WTC11 (cell line): ENCODE results near the gene SEMA4C. TPM values are rescaled to one million over a fixed set of nuclear protein-coding genes. Genes with fewer than 3 reads are reported as not detected.

Experiments
- ATAC-seq: fragments of 200-7000 bp; cut with Tn5 transposase; 2 replicates; pipeline ENCODE4 v1.10.0; 2021; ENCODE audit warnings: mild to moderate bottlenecking, moderate library complexity
- CTCF ChIA-PET: fragments of 300-600 bp; sonication (Branson Sonifier 250); formaldehyde crosslinking; loops from one replicate; lab custom pipeline; 2021; ENCODE audit warnings: antibody characterized with exemption; lab: Charles Lee
- POLR2A ChIA-PET: fragments of 350-600 bp; sonication (Branson Sonifier 250); formaldehyde crosslinking; loops from one replicate; lab custom pipeline; 2021; ENCODE audit warnings: antibody characterized with exemption; lab: Charles Lee
- DNase-seq: peaks from one replicate; pipeline ENCODE4 v3.0.0; 2021; ENCODE audit warnings: low spot score
- H3K27ac Mint-ChIP-seq: 2 replicates; pipeline ENCODE4 v1.8.0; 2021; ENCODE audit warnings: mixed read lengths
- H3K27me3 Mint-ChIP-seq: 2 replicates; pipeline ENCODE4 v1.8.0; 2021; ENCODE audit warnings: low read depth, mild to moderate bottlenecking, moderate library complexity, mixed read lengths
- H3K36me3 Mint-ChIP-seq: 2 replicates; pipeline ENCODE4 v1.8.0; 2021; ENCODE audit warnings: mixed read lengths
- H3K4me1 Mint-ChIP-seq: 2 replicates; pipeline ENCODE4 v1.8.0; 2022; ENCODE audit warnings: mixed read lengths
- H3K4me3 Mint-ChIP-seq: 2 replicates; pipeline ENCODE4 v1.8.0; 2021; ENCODE audit warnings: mild to moderate bottlenecking, moderate library complexity, mixed read lengths
- H3K9me3 Mint-ChIP-seq: 2 replicates; pipeline ENCODE4 v1.8.0; 2021; ENCODE audit warnings: mixed read lengths
- E2F5 ChIP-seq: sonication (generic); formaldehyde crosslinking; IDR thresholded peaks from 2 replicates; pipeline ENCODE4 v1.8.1; 2022; ENCODE audit warnings: mild to moderate bottlenecking, moderate library complexity, missing genetic modification reagents
- ETV6 ChIP-seq: sonication (generic); formaldehyde crosslinking; IDR thresholded peaks from 2 replicates; pipeline ENCODE4 v1.8.1; 2022; ENCODE audit warnings: mild to moderate bottlenecking, missing genetic modification reagents
- FOXK1 ChIP-seq: sonication (generic); formaldehyde crosslinking; IDR thresholded peaks from 2 replicates; pipeline ENCODE4 v1.8.0; 2022; ENCODE audit warnings: mild to moderate bottlenecking, moderate library complexity, missing genetic modification reagents
- HMGA2 ChIP-seq: fragments of 250-450 bp; sonication (Bioruptor Pico); IDR thresholded peaks from 2 replicates; pipeline ENCODE4 v1.4.0; 2021; ENCODE audit warnings: mild to moderate bottlenecking, moderate library complexity
- HMGXB4 ChIP-seq: sonication (generic); formaldehyde crosslinking; IDR thresholded peaks from 2 replicates; pipeline ENCODE4 v1.8.1; 2023; ENCODE audit warnings: mild to moderate bottlenecking, moderate library complexity, missing genetic modification reagents
- IRF2 ChIP-seq: sonication (generic); formaldehyde crosslinking; IDR thresholded peaks from 2 replicates; pipeline ENCODE4 v1.8.0; 2022; ENCODE audit warnings: low read depth, missing genetic modification reagents, borderline replicate concordance
- KAT7 ChIP-seq: sonication (generic); formaldehyde crosslinking; IDR thresholded peaks from 2 replicates; pipeline ENCODE4 v1.8.1; 2023; ENCODE audit warnings: missing genetic modification reagents, mild to moderate bottlenecking, borderline replicate concordance
- MYBL2 ChIP-seq: sonication (generic); formaldehyde crosslinking; IDR thresholded peaks from 2 replicates; pipeline ENCODE4 v1.8.1; 2023; ENCODE audit warnings: mild to moderate bottlenecking, moderate library complexity, missing genetic modification reagents
- OVOL2 ChIP-seq: fragments of 250-450 bp; sonication (Bioruptor Pico); IDR thresholded peaks from 2 replicates; pipeline ENCODE4 v1.9.0; 2021; ENCODE audit warnings: mild to moderate bottlenecking, borderline replicate concordance
- TCF7 ChIP-seq: sonication (generic); formaldehyde crosslinking; IDR thresholded peaks from 2 replicates; pipeline ENCODE4 v1.8.0; 2022; ENCODE audit warnings: mild to moderate bottlenecking, low read depth, missing genetic modification reagents, moderate library complexity
- ZBTB21 ChIP-seq: sonication (generic); formaldehyde crosslinking; IDR thresholded peaks from 2 replicates; pipeline ENCODE4 v1.8.1; 2023; ENCODE audit warnings: mild to moderate bottlenecking, missing genetic modification reagents, borderline replicate concordance
- ZBTB43 ChIP-seq: sonication (generic); formaldehyde crosslinking; IDR thresholded peaks from 2 replicates; pipeline ENCODE4 v1.8.1; 2023; ENCODE audit warnings: mild to moderate bottlenecking, missing genetic modification reagents
- ZNF263 ChIP-seq: sonication (generic); formaldehyde crosslinking; IDR thresholded peaks from 2 replicates; pipeline ENCODE4 v1.8.1; 2022; ENCODE audit warnings: low read depth, mild to moderate bottlenecking, moderate library complexity, missing genetic modification reagents
- ZNF281 ChIP-seq: sonication (generic); formaldehyde crosslinking; IDR thresholded peaks from 2 replicates; pipeline ENCODE4 v1.8.0; 2023; ENCODE audit warnings: mild to moderate bottlenecking, missing genetic modification reagents
- ZNF416 ChIP-seq: fragments of 250-450 bp; sonication (Bioruptor Pico); IDR thresholded peaks from 2 replicates; pipeline ENCODE4 v1.9.0; 2021; ENCODE audit warnings: mild to moderate bottlenecking, inconsistent platforms
- ZNF425 ChIP-seq: fragments of 250-450 bp; sonication (Bioruptor Pico); conservative IDR thresholded peaks from 2 replicates; pipeline ENCODE4 v1.9.0; 2021; ENCODE audit warnings: mild to moderate bottlenecking
- total RNA-seq: library from RNA; stranded (reverse); gene quantifications from 3 replicates; pipeline ENCODE4 v1.2.3, GENCODE V29; 2021
- TF ChIP-seq, protein P1 (sequence below): sonication (generic); formaldehyde crosslinking; IDR thresholded peaks from 2 replicates; pipeline ENCODE4 v1.8.0; 2022; ENCODE audit warnings: missing genetic modification reagents

Gene SEMA4C
- total RNA-seq, 1 experiment from 2014 or later, result 81.6 TPM

- TF ChIP-seq ZBTB21 (CRISPR knock-in tag), result no peak
- TF ChIP-seq FOXK1 (CRISPR knock-in tag), result peak; percentile 86
- peak; percentile 96 for TF ChIP-seq HMGXB4
- no peak for TF ChIP-seq ZNF425
- peak; percentile 63; the same call in 1 of the 2 replicates for TF ChIP-seq ZBTB43 (CRISPR knock-in tag)
- no peak for TF ChIP-seq KAT7 (CRISPR knock-in tag)
- peak; percentile 64; the same call in 1 of the 2 replicates for TF ChIP-seq MYBL2 (CRISPR knock-in tag)
- TF ChIP-seq TCF7 (CRISPR knock-in tag), result no peak
- TF ChIP-seq ZNF416 (CRISPR knock-in tag), result no peak
- TF ChIP-seq ETV6 (CRISPR knock-in tag), result no peak
- no peak for TF ChIP-seq ZNF263 (CRISPR knock-in tag)
- TF ChIP-seq, protein P1, sequence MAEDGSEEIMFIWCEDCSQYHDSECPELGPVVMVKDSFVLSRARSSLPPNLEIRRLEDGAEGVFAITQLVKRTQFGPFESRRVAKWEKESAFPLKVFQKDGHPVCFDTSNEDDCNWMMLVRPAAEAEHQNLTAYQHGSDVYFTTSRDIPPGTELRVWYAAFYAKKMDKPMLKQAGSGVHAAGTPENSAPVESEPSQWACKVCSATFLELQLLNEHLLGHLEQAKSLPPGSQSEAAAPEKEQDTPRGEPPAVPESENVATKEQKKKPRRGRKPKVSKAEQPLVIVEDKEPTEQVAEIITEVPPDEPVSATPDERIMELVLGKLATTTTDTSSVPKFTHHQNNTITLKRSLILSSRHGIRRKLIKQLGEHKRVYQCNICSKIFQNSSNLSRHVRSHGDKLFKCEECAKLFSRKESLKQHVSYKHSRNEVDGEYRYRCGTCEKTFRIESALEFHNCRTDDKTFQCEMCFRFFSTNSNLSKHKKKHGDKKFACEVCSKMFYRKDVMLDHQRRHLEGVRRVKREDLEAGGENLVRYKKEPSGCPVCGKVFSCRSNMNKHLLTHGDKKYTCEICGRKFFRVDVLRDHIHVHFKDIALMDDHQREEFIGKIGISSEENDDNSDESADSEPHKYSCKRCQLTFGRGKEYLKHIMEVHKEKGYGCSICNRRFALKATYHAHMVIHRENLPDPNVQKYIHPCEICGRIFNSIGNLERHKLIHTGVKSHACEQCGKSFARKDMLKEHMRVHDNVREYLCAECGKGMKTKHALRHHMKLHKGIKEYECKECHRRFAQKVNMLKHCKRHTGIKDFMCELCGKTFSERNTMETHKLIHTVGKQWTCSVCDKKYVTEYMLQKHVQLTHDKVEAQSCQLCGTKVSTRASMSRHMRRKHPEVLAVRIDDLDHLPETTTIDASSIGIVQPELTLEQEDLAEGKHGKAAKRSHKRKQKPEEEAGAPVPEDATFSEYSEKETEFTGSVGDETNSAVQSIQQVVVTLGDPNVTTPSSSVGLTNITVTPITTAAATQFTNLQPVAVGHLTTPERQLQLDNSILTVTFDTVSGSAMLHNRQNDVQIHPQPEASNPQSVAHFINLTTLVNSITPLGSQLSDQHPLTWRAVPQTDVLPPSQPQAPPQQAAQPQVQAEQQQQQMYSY (CRISPR knock-in tag), result no peak
- no peak for TF ChIP-seq HMGA2 (CRISPR knock-in tag)
Observed at GRCh38 chr2:96816127-96816835, 53.6 kb downstream of the SEMA4C start, which contains the start of gene CNNM3 (continued).

GRCh38 chr2:96815326-96816126 lies 54.4 kb downstream of the SEMA4C start:
- ATAC-seq (no peak), DNase-seq (no peak)
- Mint-ChIP-seq H3K36me3 (peaks cover 14% of the 10 kb centered on the region), H3K27ac (peak overlapping the region; percentile 59), H3K4me1 (peaks cover 42% of the 10 kb centered on the region), H3K4me3 (peak overlapping the region; percentile 83), H3K27me3 (0 out of 2 replicates have a peak, but pooled peaks cover 2% of the 10 kb centered on the region), H3K9me3 (no peaks in the 10 kb centered on the region)
- POLR2A ChIA-PET, result interaction anchor here (1.0 to 1.7 kb wide), 2 partner anchors 17 to 41 kb away, joined by 3 to 4 read pairs; no protein-coding TSS in a partner anchor
- CTCF ChIA-PET, result interaction anchor here (0.7 to 4.2 kb wide), 16 partner anchors 13 to 267 kb away, joined by 3 to 22 read pairs (median 6); partner anchors contain the start of genes ANKRD23, ANKRD39 and CNNM4
- TF ChIP-seq E2F5 (CRISPR knock-in tag) (no peak), ZBTB43 (CRISPR knock-in tag) (0 out of 2 replicates have a peak, but pooled peaks have one; percentile 8), ZNF281 (CRISPR knock-in tag) (no peak), OVOL2 (CRISPR knock-in tag) (no peak), IRF2 (CRISPR knock-in tag) (no peak)
